ENCODE results near the gene IGFBP2. TPM values are rescaled to one million over a fixed set of nuclear protein-coding genes. Genes with fewer than 3 reads are reported as not detected.

The IGFBP2 gene
- total RNA-seq, 1 donor from 2014 or later = 213 TPM

GRCh38 chr2:216643986-216644659 lies 10.9 kb downstream of the IGFBP2 start:
- DNase-seq = no peak

DNA sequence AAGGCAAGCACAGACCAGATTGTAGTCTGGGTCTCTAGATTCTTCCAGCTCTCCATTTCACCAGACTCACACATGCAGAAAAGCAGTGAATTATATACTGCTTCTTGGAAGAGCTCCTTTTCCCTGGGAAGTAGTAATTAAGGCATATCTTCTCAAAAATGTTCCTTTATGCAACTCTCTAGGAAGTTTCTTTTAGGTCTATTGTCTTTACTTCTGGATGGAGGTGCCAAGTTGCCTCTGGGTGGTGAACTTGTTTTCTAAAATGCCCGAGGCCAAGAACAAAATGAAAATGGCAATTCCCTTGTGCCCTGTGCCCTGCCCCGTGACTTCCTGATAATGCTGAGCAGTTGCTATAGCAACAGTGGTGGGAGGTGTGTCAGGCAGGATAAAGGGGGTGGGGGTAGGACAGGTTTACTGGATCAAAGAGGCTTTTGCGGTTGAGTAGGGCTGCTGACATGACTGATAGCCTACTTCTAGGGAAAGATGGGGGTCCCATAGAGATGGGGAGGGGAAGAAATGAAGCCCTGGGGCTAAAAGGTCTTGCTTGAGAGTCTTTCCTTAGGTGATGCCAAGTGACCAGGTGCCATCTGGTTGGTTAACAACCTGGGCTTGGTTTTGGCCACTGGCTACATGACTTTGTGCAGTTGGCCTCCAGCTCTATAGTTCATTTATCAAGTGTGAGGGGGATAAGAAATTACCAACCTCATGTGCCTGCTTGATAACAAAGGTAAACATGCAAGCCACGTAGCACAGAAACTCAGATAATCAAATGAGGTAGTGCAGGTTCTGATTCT lies 11.8 kb downstream of the IGFBP2 start:
- no peak for DNase-seq

DNA sequence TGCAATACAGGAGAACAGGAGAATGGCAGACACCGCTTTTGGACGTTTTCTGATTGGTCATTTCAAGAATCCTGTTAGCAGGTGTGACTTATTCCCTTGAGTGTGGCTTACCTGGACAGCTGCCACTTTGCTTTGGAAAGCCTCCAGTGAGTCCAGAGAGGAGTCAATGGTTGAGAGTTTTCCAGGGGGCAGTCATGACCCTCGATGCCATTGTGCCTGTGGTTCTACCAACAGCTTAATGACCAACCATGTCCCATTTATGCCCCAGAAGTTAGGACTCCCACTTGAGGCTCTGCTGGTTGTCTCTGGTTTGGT lies 12.4 kb downstream of the IGFBP2 start:
- no peak for DNase-seq

DNA sequence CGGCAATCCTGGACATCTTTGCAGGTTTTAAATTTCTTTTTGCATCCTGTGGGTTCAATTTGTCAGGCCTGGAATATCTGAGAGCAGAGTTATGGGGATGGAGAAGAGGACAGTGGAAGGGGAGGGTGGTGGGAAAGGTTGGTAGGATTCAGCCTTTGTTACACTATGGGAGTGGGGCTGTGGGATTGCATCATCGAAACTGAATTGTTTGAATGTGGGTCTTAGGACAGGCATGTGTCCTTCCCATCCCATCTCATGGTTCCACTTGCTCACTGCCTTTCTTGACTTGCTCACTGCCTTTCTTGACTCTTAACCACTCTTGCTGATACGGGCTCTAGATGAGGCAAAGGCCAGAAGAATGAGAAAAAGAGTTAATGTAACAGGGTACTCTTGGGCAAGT lies 12.9 kb downstream of the IGFBP2 start:
- no peak for DNase-seq

- no peak for DNase-seq
Observed at GRCh38 chr2:216648105-216648504, 14.9 kb downstream of the IGFBP2 start.

- no peak for DNase-seq
Observed at GRCh38 chr2:216649574-216649973, 16.4 kb downstream of the IGFBP2 start.

DNA sequence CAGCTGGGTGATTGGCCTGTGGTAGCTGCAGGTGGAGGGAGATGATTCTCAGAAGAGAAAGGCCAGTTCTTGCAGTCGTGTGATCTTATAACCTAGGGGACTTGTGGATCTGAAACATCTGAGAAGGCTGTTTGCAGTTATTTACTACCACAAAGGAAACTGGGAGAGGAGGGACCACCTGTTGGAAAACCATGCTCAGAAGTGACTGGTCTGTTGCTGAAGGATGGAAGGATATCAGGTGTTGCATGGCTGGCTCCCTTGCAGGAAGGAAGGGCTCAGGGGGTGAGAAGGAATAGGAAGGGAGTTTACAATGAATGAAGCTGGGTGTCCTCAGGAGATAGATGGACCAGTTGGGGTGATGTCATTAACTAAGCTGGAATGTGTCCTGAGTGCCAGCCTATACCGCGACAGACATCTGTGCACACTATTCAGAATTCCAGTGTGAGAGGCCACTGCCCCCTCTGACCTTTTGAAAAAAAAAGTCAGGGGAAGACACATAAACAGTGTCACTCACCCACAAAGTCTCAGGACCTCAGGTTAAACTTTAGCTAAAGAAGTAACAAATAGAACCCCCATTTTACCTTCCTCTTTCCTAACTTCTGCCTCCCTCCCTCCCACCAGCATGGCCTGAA lies 17.5 kb downstream of the IGFBP2 start:
- no peak for DNase-seq

- no peak for DNase-seq
Observed at GRCh38 chr2:216651351-216651881, 18.2 kb downstream of the IGFBP2 start.

DNA sequence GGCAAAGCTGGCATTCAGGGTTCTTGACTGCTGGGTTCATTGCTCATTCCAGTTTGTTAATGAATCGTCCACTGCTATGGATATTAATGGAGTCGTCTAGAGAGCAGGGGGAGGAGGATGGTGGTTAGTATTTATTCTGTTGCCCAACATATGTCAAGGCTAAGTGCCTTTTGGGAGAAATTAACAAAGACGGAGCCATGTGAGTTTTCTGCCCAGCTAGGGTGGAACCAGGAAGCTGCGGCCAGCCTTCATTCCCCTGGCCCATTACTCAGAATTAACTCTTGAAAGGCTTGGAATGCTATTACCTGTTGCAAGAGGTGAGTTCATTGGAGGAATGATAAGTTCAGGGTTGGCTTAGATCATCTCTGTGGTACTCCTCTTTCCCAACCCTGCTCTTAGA lies 19.3 kb downstream of the IGFBP2 start:
- no peak for DNase-seq

- no peak for DNase-seq
Observed at GRCh38 chr2:216653093-216653799, 20.0 kb downstream of the IGFBP2 start.

GRCh38 chr2:216653931-216654365 lies 20.7 kb downstream of the IGFBP2 start:
- DNase-seq = no peak

- no peak for DNase-seq
Observed at GRCh38 chr2:216654528-216655052, 21.4 kb downstream of the IGFBP2 start.

DNA sequence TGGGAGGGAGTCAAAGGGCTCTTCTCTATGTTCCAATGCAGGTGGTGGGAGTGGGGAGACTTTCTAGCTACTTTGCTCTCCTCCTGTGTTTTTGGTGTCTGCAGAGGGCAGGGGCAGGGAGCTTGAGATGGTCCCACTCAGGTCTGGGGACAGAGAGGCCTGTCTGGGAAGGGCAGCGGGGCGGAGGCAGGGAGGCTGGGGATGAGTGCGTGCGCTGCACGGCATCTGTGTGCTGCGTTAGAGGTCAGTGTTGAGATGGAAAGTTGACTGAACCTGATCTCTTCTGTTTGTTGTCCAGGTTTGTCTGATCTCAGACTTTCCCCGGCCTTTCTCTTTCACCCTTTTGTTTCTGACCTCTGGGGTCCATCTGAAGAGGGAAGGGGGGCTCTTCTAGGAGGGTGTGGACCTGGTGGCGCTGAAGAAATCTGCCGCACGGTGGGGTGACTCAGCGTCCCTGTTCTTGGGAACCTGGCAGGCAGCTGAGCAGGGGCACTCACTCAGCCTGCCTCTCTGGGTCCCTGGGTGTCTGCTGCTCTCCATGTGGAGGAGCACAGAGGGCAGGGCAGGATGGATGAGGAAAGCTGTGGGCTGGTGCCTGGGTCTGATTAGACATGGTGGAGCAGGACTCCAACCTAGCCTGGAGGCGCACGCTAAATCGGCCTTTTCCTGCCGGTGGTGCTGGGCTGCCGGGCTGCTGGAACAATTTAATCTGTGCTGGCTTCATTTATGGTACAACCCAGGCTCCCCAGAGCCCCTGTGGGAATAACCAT lies 24.1 kb downstream of the IGFBP2 start:
- no peak for DNase-seq

DNA sequence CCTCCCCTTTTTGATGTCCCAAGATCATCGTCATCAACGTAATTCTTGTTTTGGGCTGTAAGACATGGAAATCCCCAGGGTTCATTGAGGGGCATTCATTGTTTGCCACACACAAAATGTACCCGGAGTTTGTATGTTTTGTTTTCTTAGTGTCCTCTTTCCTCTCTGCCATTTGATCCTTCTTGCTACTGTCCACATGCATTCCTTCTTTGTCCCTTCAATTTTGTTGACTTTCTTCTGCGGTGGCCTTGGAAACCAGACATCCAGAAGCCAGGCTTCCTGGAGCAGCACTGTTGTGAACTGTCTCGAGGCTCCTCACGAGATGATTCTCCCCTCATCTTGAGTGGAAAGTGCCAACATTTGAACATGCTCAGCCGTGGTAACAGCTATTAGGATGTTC lies 24.8 kb downstream of the IGFBP2 start:
- DNase-seq = no peak

DNA sequence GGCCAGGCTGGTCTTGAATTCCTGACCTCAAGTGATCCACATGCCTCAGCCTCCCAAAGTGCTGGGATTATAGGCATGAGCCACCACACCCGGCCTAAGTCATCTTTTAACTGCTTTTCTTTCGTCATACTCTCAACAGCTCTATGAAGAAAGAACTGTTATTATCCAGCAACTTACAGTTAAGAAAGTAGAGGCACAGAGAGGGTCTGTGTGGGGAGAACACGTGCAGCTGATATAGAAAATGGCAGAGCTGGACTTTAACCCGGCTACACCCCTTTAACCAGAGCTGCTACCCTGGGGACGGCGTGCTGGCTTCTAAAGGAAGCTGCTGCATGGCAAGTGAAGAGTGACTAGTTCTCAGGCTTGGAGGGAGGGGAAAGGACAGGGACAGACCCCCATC lies 25.5 kb downstream of the IGFBP2 start:
- DNase-seq = no peak

DNA sequence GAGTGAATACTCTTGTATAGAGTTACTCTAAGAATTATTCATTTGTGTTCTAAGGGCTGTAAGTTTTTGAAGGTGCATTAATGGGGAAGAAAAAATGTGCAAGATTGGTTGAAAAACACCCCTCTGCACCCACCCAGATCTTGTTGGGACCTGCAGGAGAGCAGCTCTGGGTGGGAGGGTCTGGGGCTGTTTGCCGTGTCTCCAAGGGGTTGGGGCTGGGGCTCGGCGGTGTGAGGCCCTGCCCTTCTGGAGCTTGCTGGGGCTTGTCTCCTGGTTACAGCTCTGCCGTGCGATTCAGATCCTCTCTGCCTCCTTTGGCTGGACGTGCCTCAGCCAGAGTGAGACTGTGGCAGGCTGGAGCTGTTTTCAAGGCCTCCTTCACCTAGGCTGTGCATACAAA lies 26.1 kb downstream of the IGFBP2 start:
- DNase-seq = no peak

DNA sequence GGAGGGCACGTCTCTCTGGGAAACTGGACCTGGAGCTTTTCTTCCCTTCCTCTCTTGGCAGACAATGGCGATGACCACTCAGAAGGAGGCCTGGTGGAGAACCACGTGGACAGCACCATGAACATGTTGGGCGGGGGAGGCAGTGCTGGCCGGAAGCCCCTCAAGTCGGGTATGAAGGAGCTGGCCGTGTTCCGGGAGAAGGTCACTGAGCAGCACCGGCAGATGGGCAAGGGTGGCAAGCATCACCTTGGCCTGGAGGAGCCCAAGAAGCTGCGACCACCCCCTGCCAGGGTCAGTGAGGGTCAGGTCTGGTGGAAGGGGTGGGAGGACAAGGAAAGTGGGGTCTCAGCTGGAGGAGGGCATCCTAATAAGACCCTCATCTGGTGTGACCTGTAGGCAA lies 27.3 kb downstream of the IGFBP2 start:
- DNase-seq = no peak

GRCh38 chr2:216661051-216661450 lies 27.8 kb downstream of the IGFBP2 start:
- no peak for DNase-seq

GRCh38 chr2:216661639-216662375 lies 28.6 kb downstream of the IGFBP2 start:
- DNase-seq = no peak

DNA sequence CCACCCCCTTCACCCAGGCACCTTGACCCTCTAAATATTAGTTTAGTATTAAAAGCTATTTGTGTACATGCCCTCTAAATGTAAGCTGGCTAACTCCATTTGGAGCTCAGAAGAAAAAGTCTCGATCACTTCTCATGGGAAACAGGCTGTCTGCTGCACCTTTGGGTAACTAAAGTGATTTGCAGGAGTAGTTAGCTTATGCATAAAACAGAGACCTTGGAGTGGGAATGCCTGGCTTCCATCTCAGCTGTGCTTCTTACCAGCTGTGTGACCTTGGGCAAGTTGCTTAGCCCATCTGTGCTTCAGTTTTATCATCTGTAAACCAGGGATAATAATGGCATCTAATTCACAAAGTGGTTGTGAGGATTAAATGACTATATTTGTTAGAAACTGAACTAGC lies 29.9 kb downstream of the IGFBP2 start:
- DNase-seq = no peak

DNA sequence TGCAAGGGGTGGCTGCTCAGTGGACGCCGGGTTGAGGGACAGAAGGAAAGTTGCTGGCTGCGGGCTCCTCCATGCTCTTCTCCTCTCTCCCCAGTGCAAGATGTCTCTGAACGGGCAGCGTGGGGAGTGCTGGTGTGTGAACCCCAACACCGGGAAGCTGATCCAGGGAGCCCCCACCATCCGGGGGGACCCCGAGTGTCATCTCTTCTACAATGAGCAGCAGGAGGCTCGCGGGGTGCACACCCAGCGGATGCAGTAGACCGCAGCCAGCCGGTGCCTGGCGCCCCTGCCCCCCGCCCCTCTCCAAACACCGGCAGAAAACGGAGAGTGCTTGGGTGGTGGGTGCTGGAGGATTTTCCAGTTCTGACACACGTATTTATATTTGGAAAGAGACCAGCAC lies 30.6 kb downstream of the IGFBP2 start:
- DNase-seq = no peak

All from occipital lobe (tissue), 2 donors.